Keratinocyte (primary cell): ENCODE results near the gene YAF2. TPM values are rescaled to one million over a fixed set of nuclear protein-coding genes. Genes with fewer than 3 reads are reported as not detected.

Experiments used
- DNase-seq: peaks from one replicate; pipeline ENCODE4 v3.0.0-alpha.2; 2011; ENCODE audit warnings: low read depth, missing footprints, low spot score
- FAIRE-seq: peaks from 2 replicates; lab custom pipeline; 2011; peaks lifted over from hg19 to GRCh38; lab: Jason Lieb, UNC
- H2AFZ ChIP-seq: 2 replicates; pipeline ENCODE4 v1.6.0; 2012; ENCODE audit warnings: low read length, control low read depth, inconsistent platforms; ENCODE audit not compliant: control insufficient read depth
- H3K27ac ChIP-seq: 2 replicates; pipeline ENCODE4 v1.5.1; 2011; ENCODE audit warnings: low read length; ENCODE audit not compliant: control insufficient read depth, insufficient read depth
- H3K27me3 ChIP-seq: 3 replicates; pipeline ENCODE4 v1.6.0; 2011; ENCODE audit warnings: low read length; ENCODE audit not compliant: control insufficient read depth, insufficient read depth; ENCODE audit errors: extremely low read depth
- H3K36me3 ChIP-seq, 2 experiments: 2 replicates in 1 of 2; 3 replicates in 1 of 2; pipeline ENCODE4 v1.5.1; 2011; ENCODE audit warnings: low read length in 2 of 2, mild to moderate bottlenecking in 1 of 2; ENCODE audit not compliant: control insufficient read depth in 2 of 2, insufficient read depth in 2 of 2; ENCODE audit errors: extremely low read depth in 1 of 2
- H3K4me1 ChIP-seq: 3 replicates; pipeline ENCODE4 v1.5.1; 2011; ENCODE audit warnings: low read length; ENCODE audit not compliant: control insufficient read depth, insufficient read depth; ENCODE audit errors: extremely low read depth
- H3K4me2 ChIP-seq: 3 replicates; pipeline ENCODE4 v1.6.0; 2011; ENCODE audit warnings: low read depth, low read length; ENCODE audit not compliant: control insufficient read depth, insufficient read depth; ENCODE audit errors: extremely low read depth
- H3K4me3 ChIP-seq, 3 experiments: fragments of 200-600 bp in 1 of 3; sonication (generic) in 1 of 3; 2 replicates in 2 of 3; 3 replicates in 1 of 3; pipeline ENCODE4 v1.5.1; 2011 to 2016; ENCODE audit warnings: low read length in 3 of 3, mild to moderate bottlenecking in 3 of 3, control low read depth in 2 of 3, inconsistent platforms in 1 of 3, low read depth in 1 of 3, mixed read lengths in 1 of 3, mixed run types in 1 of 3, moderate library complexity in 1 of 3; ENCODE audit not compliant: control insufficient read depth in 2 of 3, insufficient read depth in 2 of 3; ENCODE audit errors: extremely low read depth in 1 of 3
- H3K79me2 ChIP-seq: 2 replicates; pipeline ENCODE4 v1.6.0; 2012; ENCODE audit warnings: low read length; ENCODE audit not compliant: control insufficient read depth, insufficient read depth
- H3K9ac ChIP-seq: 3 replicates; pipeline ENCODE4 v1.6.0; 2011; ENCODE audit warnings: low read length; ENCODE audit not compliant: control insufficient read depth, insufficient read depth; ENCODE audit errors: extremely low read depth
- H3K9me1 ChIP-seq: 3 replicates; pipeline ENCODE4 v1.6.0; 2011; ENCODE audit warnings: low read length; ENCODE audit not compliant: control insufficient read depth, insufficient read depth; ENCODE audit errors: extremely low read depth
- H3K9me3 ChIP-seq: 2 replicates; pipeline ENCODE4 v1.5.1; 2012; ENCODE audit warnings: low read depth, low read length; ENCODE audit not compliant: control insufficient read depth
- H4K20me1 ChIP-seq: 3 replicates; pipeline ENCODE4 v1.6.0; 2011; ENCODE audit warnings: low read length; ENCODE audit not compliant: control insufficient read depth, insufficient read depth; ENCODE audit errors: extremely low read depth
- EZH2 ChIP-seq: IDR thresholded peaks from one replicate; pipeline ENCODE4 v1.6.1; 2012; ENCODE audit warnings: inconsistent platforms, mild to moderate bottlenecking, low read length, moderate library complexity
- dilution Hi-C: fragments of 300-500 bp; cut with MboI; formaldehyde crosslinking; loops from one replicate; pipeline ENCODE4 v1.7.0; 2020; ENCODE audit warnings: low sequenced_read_pairs; ENCODE audit not compliant: extremely low pct_ligation_motif_present
- polyA plus RNA-seq, 5 experiments: library from polyadenylated mRNA; depleted of rRNA in 3 of 5; stranded (reverse) in 3 of 5; stranded (forward) in 1 of 5; unstranded in 1 of 5; fragments of >200 nt; gene quantifications; 1 replicate in 1 of 5; 2 replicates in 3 of 5; 3 replicates in 1 of 5; pipeline versions ENCODE4 v1.2.1 to v1.2.3, GENCODE V29; 2011 to 2012; ENCODE audit warnings: missing spikeins in 2 of 5, low read depth in 1 of 5, low replicate concordance in 1 of 5
- TF ChIP-seq, protein P1 (sequence below), 3 experiments: IDR thresholded peaks in 1 of 3; conservative IDR thresholded peaks in 1 of 3; optimal IDR thresholded peaks in 1 of 3; 2 replicates in 2 of 3; 3 replicates in 1 of 3; pipeline versions ENCODE3 to v1.5.1; 2011; ENCODE audit warnings: low read length in 3 of 3, mild to moderate bottlenecking in 3 of 3, moderate library complexity in 2 of 3, control low read depth in 1 of 3, inconsistent platforms in 1 of 3; ENCODE audit not compliant: insufficient read depth in 2 of 3; ENCODE audit errors: extremely low read depth in 1 of 3

YAF2 gene
- polyA plus RNA-seq, 1 donor (not counting 4 experiments of a cell fraction or from before 2014, with no cell fraction given): 15.3 TPM

- Histone ChIP-seq H3K9me1 (no peaks in the 10 kb centered on the region), H3K27ac (no peak overlapping the region), H3K4me2 (no peak overlapping the region), H3K79me2 (no peaks in the 10 kb centered on the region), H2AFZ (no peak overlapping the region), H3K27me3 (no peaks in the 10 kb centered on the region), H3K36me3 (no peaks in the 10 kb centered on the region), H3K4me1 (no peaks in the 10 kb centered on the region), H3K9me3 (no peaks in the 10 kb centered on the region), H4K20me1 (no peaks in the 10 kb centered on the region), H3K9ac (no peak overlapping the region), H3K4me3 (no peak overlapping the region)
- FAIRE-seq (no peak), DNase-seq (no peak)
- TF ChIP-seq, protein P1, sequence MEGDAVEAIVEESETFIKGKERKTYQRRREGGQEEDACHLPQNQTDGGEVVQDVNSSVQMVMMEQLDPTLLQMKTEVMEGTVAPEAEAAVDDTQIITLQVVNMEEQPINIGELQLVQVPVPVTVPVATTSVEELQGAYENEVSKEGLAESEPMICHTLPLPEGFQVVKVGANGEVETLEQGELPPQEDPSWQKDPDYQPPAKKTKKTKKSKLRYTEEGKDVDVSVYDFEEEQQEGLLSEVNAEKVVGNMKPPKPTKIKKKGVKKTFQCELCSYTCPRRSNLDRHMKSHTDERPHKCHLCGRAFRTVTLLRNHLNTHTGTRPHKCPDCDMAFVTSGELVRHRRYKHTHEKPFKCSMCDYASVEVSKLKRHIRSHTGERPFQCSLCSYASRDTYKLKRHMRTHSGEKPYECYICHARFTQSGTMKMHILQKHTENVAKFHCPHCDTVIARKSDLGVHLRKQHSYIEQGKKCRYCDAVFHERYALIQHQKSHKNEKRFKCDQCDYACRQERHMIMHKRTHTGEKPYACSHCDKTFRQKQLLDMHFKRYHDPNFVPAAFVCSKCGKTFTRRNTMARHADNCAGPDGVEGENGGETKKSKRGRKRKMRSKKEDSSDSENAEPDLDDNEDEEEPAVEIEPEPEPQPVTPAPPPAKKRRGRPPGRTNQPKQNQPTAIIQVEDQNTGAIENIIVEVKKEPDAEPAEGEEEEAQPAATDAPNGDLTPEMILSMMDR (optimal IDR thresholded peaks at IDR 0.05 in 1 of 3, IDR thresholded peaks at IDR 0.05 in 1 of 3, conservative IDR thresholded peaks at IDR 0.05 in 1 of 3; ENCODE audit: extremely low read depth in 1 of 3, insufficient read depth in 2 of 3, low read length in 3 of 3): no peak
- TF ChIP-seq EZH2: no peak
- dilution Hi-C loops: no loop called here
These were observed 129.0 kb downstream of the YAF2 start for GRCh38 chr12:42109031-42109430.

Other genes with a start within 250 kb of the YAF2 start
- gene GXYLT1, start 93.4 kb downstream of the YAF2 start, polyA plus RNA-seq: 4.3 to 8.1 TPM (median 5.3 TPM) in 3 replicates
- 29.9 to 41.6 TPM (median 39.1 TPM) in 3 replicates for gene ZCRB1, start 87.8 kb upstream of the YAF2 start, polyA plus RNA-seq
- gene PPHLN1, start 87.9 kb upstream of the YAF2 start, polyA plus RNA-seq: 57.0 to 95.5 TPM (median 79.5 TPM) in 3 replicates